Skin epidermis (tissue), 12 donors: ENCODE measurements around the gene SUGP1.

Experiments
- H3K27ac ChIP-seq, 21 experiments: fragments of 200-600 bp; sonication (generic) in 11 of 21; one replicate each; pipeline ENCODE4 v1.5.0; 2020; ENCODE audit warnings: mild to moderate bottlenecking in 3 of 21, inconsistent platforms in 2 of 21, moderate library complexity in 2 of 21
- H3K4me3 ChIP-seq, 7 experiments: fragments of 200-600 bp; sonication (generic) in 2 of 7; one replicate each; pipeline ENCODE4 v1.5.0; 2020; ENCODE audit warnings: inconsistent platforms in 2 of 7, mild to moderate bottlenecking in 2 of 7, moderate library complexity in 1 of 7

SUGP1 gene

GRCh38 chr19:19239675-19240074, 80.6 kb downstream of the SUGP1 start:
- no peak overlapping the region for H3K4me3 ChIP-seq
- no peak overlapping the region for H3K27ac ChIP-seq

GRCh38 chr19:19238126-19238894, 82.0 kb downstream of the SUGP1 start:
- no peak overlapping the region for H3K4me3 ChIP-seq
- H3K27ac ChIP-seq: no peak overlapping the region

- Histone ChIP-seq H3K27ac (no peak overlapping the region), H3K4me3 (no peak overlapping the region)
Observed at GRCh38 chr19:19236173-19236572, 84.1 kb downstream of the SUGP1 start.

GRCh38 chr19:19234220-19234816, 86.0 kb downstream of the SUGP1 start:
- H3K4me3 ChIP-seq: no peak overlapping the region
- no peak overlapping the region for H3K27ac ChIP-seq

- no peak overlapping the region for H3K4me3 ChIP-seq
- H3K27ac ChIP-seq: no peak overlapping the region
Observed at GRCh38 chr19:19232261-19232721, 88.0 kb downstream of the SUGP1 start.

- Histone ChIP-seq H3K4me3 (no peak overlapping the region), H3K27ac (no peak overlapping the region)
Observed at GRCh38 chr19:19230999-19231398, 89.3 kb downstream of the SUGP1 start.

- Histone ChIP-seq H3K27ac (no peak overlapping the region), H3K4me3 (no peak overlapping the region)
Observed at GRCh38 chr19:19229701-19230100, 90.6 kb downstream of the SUGP1 start.

GRCh38 chr19:19227217-19227616, 93.1 kb downstream of the SUGP1 start:
- no peak overlapping the region for H3K4me3 ChIP-seq

GRCh38 chr19:19226663-19227062, 93.6 kb downstream of the SUGP1 start:
- Histone ChIP-seq H3K27ac (no peak overlapping the region), H3K4me3 (no peak overlapping the region)

More at GRCh38 chr19:19227217-19227616, 93.1 kb downstream of the SUGP1 start:
- H3K27ac ChIP-seq: no peak overlapping the region

GRCh38 chr19:19226204-19226603, 94.1 kb downstream of the SUGP1 start:
- no peak overlapping the region for H3K4me3 ChIP-seq

More at GRCh38 chr19:19226204-19226603, 94.1 kb downstream of the SUGP1 start:
- no peak overlapping the region for H3K27ac ChIP-seq
